Right lobe of liver (tissue), 4 donors: Measurements from ENCODE around the gene UGT1A4.

Experiments
- POLR2A ChIP-seq: fragments of 450-650 bp; IDR thresholded peaks from one replicate; pipeline ENCODE4 v1.6.1; 2017; ENCODE audit warnings: antibody characterized with exemption, mild to moderate bottlenecking
- TF ChIP-seq, protein P1 (sequence below), 4 donors: fragments of 200-600 bp in 3 of 4; fragments of 450-650 bp in 1 of 4; IDR thresholded peaks; one replicate each; pipeline versions ENCODE4 v1.5.1 to v1.8.0; 2016 to 2022; ENCODE audit warnings: antibody characterized with exemption in 4 of 4, mild to moderate bottlenecking in 2 of 4
- donor health status: DM: no; HTN: no; CAD: no.
- donor health status: DM: no; HTN: no; CAD: no.
- donor health status: DM: no; HTN: yes; CAD: no.

DNA sequence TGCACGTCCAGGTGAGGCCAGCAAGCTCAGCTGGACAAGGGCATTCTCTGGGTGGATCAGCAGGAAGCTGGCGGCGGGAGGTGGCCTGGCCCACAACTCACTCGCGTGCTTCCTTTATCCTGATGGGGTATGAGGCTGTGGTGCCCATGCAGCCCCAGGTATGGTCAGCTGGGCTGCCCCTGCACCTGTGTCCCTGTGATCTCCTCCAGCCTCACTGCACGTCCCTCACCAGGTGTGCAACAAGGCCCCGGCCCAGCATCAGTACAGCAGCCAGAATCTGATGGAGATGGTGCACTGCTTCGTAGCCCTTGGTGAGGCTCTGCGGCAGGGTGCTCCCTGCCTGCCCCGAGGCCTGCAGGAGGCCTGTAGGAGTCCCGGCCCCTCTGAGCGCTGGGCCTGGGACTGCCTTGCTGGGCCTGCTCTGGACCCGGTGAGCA, 77.2 kb downstream of the UGT1A4 start:
- TF ChIP-seq, protein P1, sequence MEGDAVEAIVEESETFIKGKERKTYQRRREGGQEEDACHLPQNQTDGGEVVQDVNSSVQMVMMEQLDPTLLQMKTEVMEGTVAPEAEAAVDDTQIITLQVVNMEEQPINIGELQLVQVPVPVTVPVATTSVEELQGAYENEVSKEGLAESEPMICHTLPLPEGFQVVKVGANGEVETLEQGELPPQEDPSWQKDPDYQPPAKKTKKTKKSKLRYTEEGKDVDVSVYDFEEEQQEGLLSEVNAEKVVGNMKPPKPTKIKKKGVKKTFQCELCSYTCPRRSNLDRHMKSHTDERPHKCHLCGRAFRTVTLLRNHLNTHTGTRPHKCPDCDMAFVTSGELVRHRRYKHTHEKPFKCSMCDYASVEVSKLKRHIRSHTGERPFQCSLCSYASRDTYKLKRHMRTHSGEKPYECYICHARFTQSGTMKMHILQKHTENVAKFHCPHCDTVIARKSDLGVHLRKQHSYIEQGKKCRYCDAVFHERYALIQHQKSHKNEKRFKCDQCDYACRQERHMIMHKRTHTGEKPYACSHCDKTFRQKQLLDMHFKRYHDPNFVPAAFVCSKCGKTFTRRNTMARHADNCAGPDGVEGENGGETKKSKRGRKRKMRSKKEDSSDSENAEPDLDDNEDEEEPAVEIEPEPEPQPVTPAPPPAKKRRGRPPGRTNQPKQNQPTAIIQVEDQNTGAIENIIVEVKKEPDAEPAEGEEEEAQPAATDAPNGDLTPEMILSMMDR (IDR thresholded peaks at IDR 0.05): no peak
- TF ChIP-seq POLR2A: no peak
